CD14-positive monocyte (primary cell): ENCODE results near the gene FBXW11. TPM values are rescaled to one million over a fixed set of nuclear protein-coding genes. Genes with fewer than 3 reads are reported as not detected.

Experiments
- DNase-seq, 3 donors: peaks; one replicate each; pipeline ENCODE4 v3.0.0-alpha.2; 2011 to 2022
- H2AFZ ChIP-seq: 2 replicates; pipeline ENCODE4 v1.6.0; 2012; ENCODE audit warnings: mild to moderate bottlenecking, low read depth, low read length, inconsistent platforms; ENCODE audit not compliant: insufficient read depth, poor library complexity, severe bottlenecking
- H3K27ac ChIP-seq, 2 donors: 1 replicate in 1 of 2; 2 replicates in 1 of 2; pipeline ENCODE4 v1.5.1; 2012 to 2013; ENCODE audit warnings: low read length in 2 of 2, control low read depth in 1 of 2, inconsistent platforms in 1 of 2, low read depth in 1 of 2, mild to moderate bottlenecking in 1 of 2
- H3K27me3 ChIP-seq, 2 donors: one replicate each; pipeline versions ENCODE4 v1.6.0 to v1.6.1; 2011 to 2013; ENCODE audit warnings: low read length in 2 of 2; ENCODE audit not compliant: control insufficient read depth in 2 of 2, insufficient read depth in 2 of 2
- H3K36me3 ChIP-seq, 2 donors: replicated peaks in 1 of 2; 1 replicate in 1 of 2; 2 replicates in 1 of 2; pipeline versions ENCODE4 v1.5.1 to v1.6.1; 2012 to 2013; ENCODE audit warnings: low read length in 2 of 2, control low read depth in 1 of 2, inconsistent platforms in 1 of 2, mild to moderate bottlenecking in 1 of 2; ENCODE audit not compliant: insufficient read depth in 2 of 2, control insufficient read depth in 1 of 2
- H3K4me1 ChIP-seq, 2 donors: 1 replicate in 1 of 2; 2 replicates in 1 of 2; pipeline versions ENCODE4 v1.5.1 to v1.6.1; 2012 to 2013; ENCODE audit warnings: low read length in 2 of 2, control low read depth in 1 of 2, inconsistent platforms in 1 of 2, mild to moderate bottlenecking in 1 of 2, moderate library complexity in 1 of 2; ENCODE audit not compliant: insufficient read depth in 2 of 2, control insufficient read depth in 1 of 2
- H3K4me2 ChIP-seq: replicated peaks from 2 replicates; pipeline ENCODE3; 2012; ENCODE audit warnings: low read length, moderate library complexity, mild to moderate bottlenecking; ENCODE audit not compliant: poor library complexity, severe bottlenecking; ENCODE audit errors: extremely low read depth
- H3K4me3 ChIP-seq, 3 experiments: fragments of 200-600 bp in 1 of 3; sonication (generic) in 1 of 3; replicated peaks in 1 of 3; 1 replicate in 2 of 3; 2 replicates in 1 of 3; pipeline ENCODE4 v1.5.1; 2011 to 2013; ENCODE audit warnings: low read length in 3 of 3, mild to moderate bottlenecking in 3 of 3, control low read depth in 2 of 3, low read depth in 2 of 3, inconsistent platforms in 1 of 3, moderate library complexity in 1 of 3
- H3K79me2 ChIP-seq: 2 replicates; pipeline ENCODE4 v1.6.0; 2012; ENCODE audit warnings: mild to moderate bottlenecking, control low read depth, inconsistent platforms, low read length, moderate library complexity; ENCODE audit not compliant: insufficient read depth
- H3K9ac ChIP-seq: 2 replicates; pipeline ENCODE4 v1.6.0; 2017; ENCODE audit warnings: low read length, mild to moderate bottlenecking; ENCODE audit not compliant: insufficient read depth, poor library complexity, severe bottlenecking
- H3K9me3 ChIP-seq, 2 donors: replicated peaks in 1 of 2; 1 replicate in 1 of 2; 2 replicates in 1 of 2; pipeline versions ENCODE4 v1.5.1 to v1.6.1; 2012 to 2013; ENCODE audit warnings: low read length in 2 of 2, control low read depth in 1 of 2; ENCODE audit not compliant: control insufficient read depth in 1 of 2, insufficient read depth in 1 of 2
- H4K20me1 ChIP-seq: 2 replicates; pipeline ENCODE4 v1.6.0; 2012; ENCODE audit warnings: mild to moderate bottlenecking, low read length, control low read depth, moderate library complexity; ENCODE audit not compliant: insufficient read depth
- H3K27ac Mint-ChIP-seq, 7 donors: one replicate each; pipeline ENCODE4 v1.8.0; 2020; ENCODE audit warnings: mild to moderate bottlenecking in 7 of 7, mixed read lengths in 7 of 7, moderate library complexity in 6 of 7, inconsistent platforms in 2 of 7
- H3K27me3 Mint-ChIP-seq, 3 donors: one replicate each; pipeline ENCODE4 v1.8.0; 2021 to 2022; ENCODE audit warnings: low read depth in 3 of 3, mild to moderate bottlenecking in 3 of 3, mixed read lengths in 3 of 3, moderate library complexity in 3 of 3, inconsistent platforms in 1 of 3
- H3K36me3 Mint-ChIP-seq, 2 donors: one replicate each; pipeline ENCODE4 v1.8.0; 2020; ENCODE audit warnings: mixed read lengths in 2 of 2, inconsistent platforms in 1 of 2, mild to moderate bottlenecking in 1 of 2
- H3K4me1 Mint-ChIP-seq: one replicate; pipeline ENCODE4 v1.8.0; 2020; ENCODE audit warnings: mild to moderate bottlenecking, mixed read lengths
- H3K4me3 Mint-ChIP-seq, 2 donors: one replicate each; pipeline ENCODE4 v1.8.0; 2020; ENCODE audit warnings: mild to moderate bottlenecking in 2 of 2, mixed read lengths in 2 of 2, moderate library complexity in 1 of 2
- H3K9me3 Mint-ChIP-seq, 7 donors: one replicate each; pipeline ENCODE4 v1.8.0; 2020 to 2022; ENCODE audit warnings: mixed read lengths in 7 of 7, mild to moderate bottlenecking in 6 of 7, moderate library complexity in 6 of 7, inconsistent platforms in 2 of 7
- WGBS: methylation state at CpG from one replicate; pipeline ENCODE4 v1.1.5; 2013; ENCODE audit warnings: missing lambda C conversion rate; ENCODE audit not compliant: insufficient coverage; 5-methylcytosine and 5-hydroxymethylcytosine counted together
- intact Hi-C, 2 donors: fragments of 100-400 bp; cut with micrococcal nuclease; formaldehyde crosslinking; loops; one replicate each; pipeline versions ENCODE4 v1.15.0 to v1.15.1; 2023
- polyA plus RNA-seq, 3 donors: library from polyadenylated mRNA; depleted of rRNA in 1 of 3; unstranded in 2 of 3; stranded (reverse) in 1 of 3; fragments of 300-500 nt in 2 of 3; fragments of >200 nt in 1 of 3; fragmentation: Illumina TruSeq in 2 of 3; gene quantifications; 1 replicate in 2 of 3; 2 replicates in 1 of 3; pipeline ENCODE4 v1.2.3, GENCODE V29; 2012 to 2021
- TF ChIP-seq, protein P1 (sequence below): fragments of 200-600 bp; IDR thresholded peaks from one replicate; pipeline ENCODE4 v1.8.0; 2022; ENCODE audit warnings: antibody characterized with exemption, mild to moderate bottlenecking

The FBXW11 gene
- polyA plus RNA-seq, 3 donors = 15.0 to 24.5 (median 18.2) TPM

- Mint-ChIP-seq H3K9me3 (no peaks in the 10 kb centered on the region), H3K4me1 (peaks cover 44% of the 10 kb centered on the region), H3K27me3 (peaks cover 0 to 1% (median 0%) of the 10 kb centered on the region in 3 donors), H3K27ac (peak overlapping the region; percentile 8 to 81 (median 62)), H3K36me3 (peaks cover 40 to 46% of the 10 kb centered on the region in 2 donors), H3K4me3 (no peak overlapping the region)
- Histone ChIP-seq H3K79me2 (peaks cover 85% of the 10 kb centered on the region), H3K36me3 (peaks cover 5 to 35% of the 10 kb centered on the region in 2 donors), H3K27ac (peak overlapping the region in 1 of 2 donors; percentile 34), H2AFZ (no peak overlapping the region), H3K4me2 (peak overlapping the region; percentile 8), H4K20me1 (peaks cover 96% of the 10 kb centered on the region), H3K27me3 (no peaks in the 10 kb centered on the region), H3K4me1 (peaks cover 19 to 20% of the 10 kb centered on the region in 2 donors), H3K9me3 (no peaks in the 10 kb centered on the region), H3K9ac (no peak overlapping the region), H3K4me3 (no peak overlapping the region)
- intact Hi-C loops = no loop called here
- TF ChIP-seq, protein P1, sequence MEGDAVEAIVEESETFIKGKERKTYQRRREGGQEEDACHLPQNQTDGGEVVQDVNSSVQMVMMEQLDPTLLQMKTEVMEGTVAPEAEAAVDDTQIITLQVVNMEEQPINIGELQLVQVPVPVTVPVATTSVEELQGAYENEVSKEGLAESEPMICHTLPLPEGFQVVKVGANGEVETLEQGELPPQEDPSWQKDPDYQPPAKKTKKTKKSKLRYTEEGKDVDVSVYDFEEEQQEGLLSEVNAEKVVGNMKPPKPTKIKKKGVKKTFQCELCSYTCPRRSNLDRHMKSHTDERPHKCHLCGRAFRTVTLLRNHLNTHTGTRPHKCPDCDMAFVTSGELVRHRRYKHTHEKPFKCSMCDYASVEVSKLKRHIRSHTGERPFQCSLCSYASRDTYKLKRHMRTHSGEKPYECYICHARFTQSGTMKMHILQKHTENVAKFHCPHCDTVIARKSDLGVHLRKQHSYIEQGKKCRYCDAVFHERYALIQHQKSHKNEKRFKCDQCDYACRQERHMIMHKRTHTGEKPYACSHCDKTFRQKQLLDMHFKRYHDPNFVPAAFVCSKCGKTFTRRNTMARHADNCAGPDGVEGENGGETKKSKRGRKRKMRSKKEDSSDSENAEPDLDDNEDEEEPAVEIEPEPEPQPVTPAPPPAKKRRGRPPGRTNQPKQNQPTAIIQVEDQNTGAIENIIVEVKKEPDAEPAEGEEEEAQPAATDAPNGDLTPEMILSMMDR = no peak
- peak in 1 of 3 donors; percentile 11 for DNase-seq
- WGBS = no CpG with 5 or more reads among the region's 7 CpGs
Measured at GRCh38 chr5:171990713-171991015, 15.8 kb downstream of the FBXW11 start.

DNA sequence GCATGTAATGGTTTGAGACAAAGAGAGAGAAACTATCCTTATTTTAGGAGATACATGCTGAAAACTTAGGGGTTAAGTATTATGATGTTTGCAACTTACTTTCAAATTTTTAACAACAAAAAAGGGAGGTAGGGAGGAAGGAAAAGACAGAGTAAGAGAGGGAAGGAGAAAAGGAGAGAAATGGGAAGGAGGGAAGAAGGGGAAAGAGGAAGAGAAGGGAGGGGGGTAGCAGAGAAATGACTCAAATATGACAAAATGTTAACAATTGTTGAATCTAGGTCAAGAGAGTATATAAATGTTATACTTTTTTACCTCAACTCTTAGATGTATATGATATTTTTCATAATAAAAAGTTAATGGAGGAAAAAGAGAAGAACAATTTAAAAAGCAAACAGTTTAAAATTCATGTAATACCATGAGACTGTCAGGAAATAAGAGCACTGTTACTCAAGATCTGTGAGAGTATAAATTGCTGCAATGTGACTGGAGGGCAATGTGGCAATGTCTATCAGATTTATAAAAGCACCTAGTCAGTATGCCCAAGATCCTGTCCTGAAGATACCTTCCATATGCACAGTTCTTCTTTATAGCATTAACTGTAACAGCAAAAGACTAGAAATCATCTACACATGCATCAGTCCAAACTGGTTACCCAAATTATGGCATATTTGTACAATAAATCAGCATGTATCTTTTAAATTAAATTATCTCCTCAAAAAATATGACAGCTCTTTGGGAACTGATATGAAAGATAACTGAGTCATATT lies 16.3 kb downstream of the FBXW11 start:
- Mint-ChIP-seq H3K27me3 (peaks cover 0 to 1% (median 0%) of the 10 kb centered on the region in 3 donors), H3K4me1 (peaks cover 45% of the 10 kb centered on the region), H3K27ac (peak overlapping the region; percentile 8 to 83 (median 75)), H3K4me3 (no peak overlapping the region), H3K9me3 (no peaks in the 10 kb centered on the region), H3K36me3 (peaks cover 37 to 42% of the 10 kb centered on the region in 2 donors)
- Histone ChIP-seq H3K4me1 (peaks cover 19 to 20% of the 10 kb centered on the region in 2 donors), H3K4me3 (no peak overlapping the region), H3K27me3 (no peaks in the 10 kb centered on the region), H3K9ac (no peak overlapping the region), H2AFZ (no peak overlapping the region), H3K79me2 (peaks cover 85% of the 10 kb centered on the region), H3K9me3 (no peaks in the 10 kb centered on the region), H3K4me2 (peak overlapping the region; percentile 8), H4K20me1 (peaks cover 96% of the 10 kb centered on the region), H3K27ac (peak overlapping the region in 1 of 2 donors; percentile 34), H3K36me3 (peaks cover 5 to 32% of the 10 kb centered on the region in 2 donors)
- peak in 1 of 3 donors; percentile 27 for DNase-seq
- TF ChIP-seq, protein P1 = no peak
- intact Hi-C loops = no loop called here
